Activated T-helper 1 cell treated with Interleukin-2 at 50 U/mL for 16 hours (primary cell): ENCODE results near the gene RCE1.

Experiments used
- DNase-seq: peaks from one replicate; pipeline ENCODE4 v3.0.0-alpha.2; 2020; ENCODE audit warnings: low read depth

The RCE1 gene

DNA sequence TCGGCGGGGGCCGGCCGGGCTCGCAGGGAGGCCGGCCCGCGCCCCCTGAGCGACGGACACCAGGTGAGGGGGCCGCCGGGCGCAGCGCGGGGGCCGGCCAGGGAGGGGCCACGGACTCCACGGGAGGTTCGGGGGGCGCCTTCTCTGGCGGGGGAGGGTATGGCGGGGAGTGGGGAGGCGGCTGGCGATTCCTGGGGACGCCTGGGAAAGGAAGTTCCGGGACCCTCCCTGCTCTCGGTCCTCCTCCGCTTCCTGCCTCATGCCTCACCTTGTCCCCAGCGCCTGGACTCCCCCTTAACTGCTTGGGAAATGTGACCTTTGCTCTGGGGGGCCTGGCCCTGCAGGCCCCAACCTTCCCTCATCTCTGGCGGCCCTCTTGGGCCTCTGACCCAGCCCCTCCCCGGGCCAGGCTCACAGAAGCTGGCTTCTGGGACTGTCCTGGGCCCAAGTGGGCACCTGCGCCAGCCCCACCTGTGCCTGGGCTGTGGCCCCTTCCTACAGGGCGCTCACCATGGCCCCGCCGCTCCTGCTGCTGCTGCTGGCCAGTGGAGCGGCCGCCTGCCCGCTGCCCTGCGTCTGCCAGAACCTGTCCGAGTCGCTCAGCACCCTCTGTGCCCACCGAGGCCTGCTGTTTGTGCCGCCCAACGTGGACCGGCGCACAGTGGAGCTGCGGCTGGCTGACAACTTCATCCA, 14.1 kb downstream of the RCE1 start:
- no peak for DNase-seq

DNA sequence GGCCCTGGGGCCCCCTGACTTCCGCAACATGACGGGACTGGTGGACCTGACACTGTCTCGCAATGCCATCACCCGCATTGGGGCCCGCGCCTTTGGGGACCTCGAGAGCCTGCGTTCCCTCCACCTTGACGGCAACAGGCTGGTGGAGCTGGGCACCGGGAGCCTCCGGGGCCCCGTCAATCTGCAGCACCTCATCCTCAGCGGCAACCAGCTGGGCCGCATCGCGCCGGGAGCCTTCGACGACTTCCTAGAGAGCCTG, 14.6 kb downstream of the RCE1 start:
- DNase-seq: no peak

DNA sequence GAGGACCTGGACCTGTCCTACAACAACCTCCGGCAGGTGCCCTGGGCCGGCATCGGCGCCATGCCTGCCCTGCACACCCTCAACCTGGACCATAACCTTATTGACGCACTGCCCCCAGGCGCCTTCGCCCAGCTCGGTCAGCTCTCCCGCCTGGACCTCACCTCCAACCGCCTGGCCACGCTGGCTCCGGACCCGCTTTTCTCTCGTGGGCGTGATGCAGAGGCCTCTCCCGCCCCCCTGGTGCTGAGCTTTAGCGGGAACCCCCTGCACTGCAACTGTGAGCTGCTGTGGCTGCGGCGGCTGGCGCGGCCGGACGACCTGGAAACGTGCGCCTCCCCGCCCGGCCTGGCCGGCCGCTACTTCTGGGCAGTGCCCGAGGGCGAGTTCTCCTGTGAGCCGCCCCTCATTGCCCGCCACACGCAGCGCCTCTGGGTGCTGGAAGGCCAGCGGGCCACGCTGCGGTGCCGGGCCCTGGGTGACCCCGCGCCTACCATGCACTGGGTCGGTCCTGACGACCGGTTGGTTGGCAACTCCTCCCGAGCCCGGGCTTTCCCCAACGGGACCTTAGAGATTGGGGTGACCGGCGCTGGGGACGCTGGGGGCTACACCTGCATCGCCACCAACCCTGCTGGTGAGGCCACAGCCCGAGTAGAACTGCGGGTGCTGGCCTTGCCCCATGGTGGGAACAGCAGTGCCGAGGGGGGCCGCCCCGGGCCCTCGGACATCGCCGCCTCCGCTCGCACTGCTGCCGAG, 15.1 kb downstream of the RCE1 start:
- no peak for DNase-seq

DNA sequence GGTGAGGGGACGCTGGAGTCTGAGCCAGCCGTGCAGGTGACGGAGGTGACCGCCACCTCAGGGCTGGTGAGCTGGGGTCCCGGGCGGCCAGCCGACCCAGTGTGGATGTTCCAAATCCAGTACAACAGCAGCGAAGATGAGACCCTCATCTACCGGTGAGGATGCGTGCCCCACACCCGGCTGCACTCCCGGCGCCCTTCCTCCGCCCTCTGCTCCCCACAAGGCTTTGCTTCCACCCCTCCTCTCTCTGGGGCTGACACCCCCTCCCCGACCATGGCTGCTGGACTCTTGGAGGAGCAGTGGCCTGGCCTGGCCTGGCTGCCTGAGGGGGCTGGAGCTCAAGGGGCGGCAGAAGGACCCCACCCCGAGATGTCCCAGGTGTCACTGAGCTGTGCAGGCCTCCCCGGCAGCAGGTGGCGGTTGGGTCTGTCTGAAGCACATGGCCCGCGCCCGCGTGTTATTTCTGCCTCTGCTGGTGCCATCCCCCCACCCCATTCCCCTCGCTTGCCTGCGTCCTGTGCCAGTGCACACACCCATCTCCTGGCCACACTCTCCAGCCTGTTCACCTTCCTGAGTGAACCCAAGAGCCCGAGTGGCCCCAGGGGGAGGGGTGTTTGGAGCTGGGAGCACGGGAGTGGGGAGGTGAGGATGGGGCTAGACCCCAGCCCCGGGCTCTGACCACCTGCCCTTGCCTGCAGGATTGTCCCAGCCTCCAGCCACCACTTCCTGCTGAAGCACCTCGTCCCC, 15.9 kb downstream of the RCE1 start:
- DNase-seq: no peak

DNA sequence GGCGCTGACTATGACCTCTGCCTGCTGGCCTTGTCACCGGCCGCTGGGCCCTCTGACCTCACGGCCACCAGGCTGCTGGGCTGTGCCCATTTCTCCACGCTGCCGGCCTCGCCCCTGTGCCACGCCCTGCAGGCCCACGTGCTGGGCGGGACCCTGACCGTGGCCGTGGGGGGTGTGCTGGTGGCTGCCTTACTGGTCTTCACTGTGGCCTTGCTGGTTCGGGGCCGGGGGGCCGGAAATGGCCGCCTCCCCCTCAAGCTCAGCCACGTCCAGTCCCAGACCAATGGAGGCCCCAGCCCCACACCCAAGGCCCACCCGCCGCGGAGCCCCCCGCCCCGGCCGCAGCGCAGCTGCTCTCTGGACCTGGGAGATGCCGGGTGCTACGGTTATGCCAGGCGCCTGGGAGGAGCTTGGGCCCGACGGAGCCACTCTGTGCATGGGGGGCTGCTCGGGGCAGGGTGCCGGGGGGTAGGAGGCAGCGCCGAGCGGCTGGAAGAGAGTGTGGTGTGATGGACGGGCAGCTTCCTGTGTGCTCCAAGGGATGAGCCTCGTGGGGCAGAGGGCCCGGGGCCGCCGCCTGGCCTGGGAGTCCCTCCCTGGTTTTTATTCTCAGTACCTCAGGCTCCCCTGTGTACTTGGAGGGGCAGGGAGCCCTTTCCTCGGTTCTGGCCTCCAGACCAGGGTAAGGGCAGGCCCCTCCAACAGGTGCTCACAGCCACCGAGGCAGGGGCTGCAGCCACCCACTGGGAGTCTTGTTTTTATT, 16.6 kb downstream of the RCE1 start:
- no peak for DNase-seq

DNA sequence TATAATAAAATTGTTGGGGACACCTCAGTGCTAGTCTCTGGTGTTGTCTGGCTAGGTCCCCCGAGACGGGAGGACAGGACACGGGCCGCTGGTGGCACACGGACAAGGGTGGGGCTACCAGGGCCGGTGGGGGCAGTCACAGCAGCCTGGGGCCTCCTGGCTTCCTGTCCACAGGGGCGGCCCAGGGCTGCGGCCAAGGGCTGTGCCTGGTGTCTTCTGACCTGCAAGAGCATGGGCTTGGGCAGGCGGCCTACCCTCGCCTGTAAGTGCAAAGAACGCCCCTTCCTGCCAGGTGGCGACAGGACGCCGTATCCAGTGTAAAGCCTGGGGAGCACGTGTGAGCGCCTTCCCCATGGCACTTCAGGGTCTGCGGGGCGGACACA, 17.2 kb downstream of the RCE1 start:
- no peak for DNase-seq

DNA sequence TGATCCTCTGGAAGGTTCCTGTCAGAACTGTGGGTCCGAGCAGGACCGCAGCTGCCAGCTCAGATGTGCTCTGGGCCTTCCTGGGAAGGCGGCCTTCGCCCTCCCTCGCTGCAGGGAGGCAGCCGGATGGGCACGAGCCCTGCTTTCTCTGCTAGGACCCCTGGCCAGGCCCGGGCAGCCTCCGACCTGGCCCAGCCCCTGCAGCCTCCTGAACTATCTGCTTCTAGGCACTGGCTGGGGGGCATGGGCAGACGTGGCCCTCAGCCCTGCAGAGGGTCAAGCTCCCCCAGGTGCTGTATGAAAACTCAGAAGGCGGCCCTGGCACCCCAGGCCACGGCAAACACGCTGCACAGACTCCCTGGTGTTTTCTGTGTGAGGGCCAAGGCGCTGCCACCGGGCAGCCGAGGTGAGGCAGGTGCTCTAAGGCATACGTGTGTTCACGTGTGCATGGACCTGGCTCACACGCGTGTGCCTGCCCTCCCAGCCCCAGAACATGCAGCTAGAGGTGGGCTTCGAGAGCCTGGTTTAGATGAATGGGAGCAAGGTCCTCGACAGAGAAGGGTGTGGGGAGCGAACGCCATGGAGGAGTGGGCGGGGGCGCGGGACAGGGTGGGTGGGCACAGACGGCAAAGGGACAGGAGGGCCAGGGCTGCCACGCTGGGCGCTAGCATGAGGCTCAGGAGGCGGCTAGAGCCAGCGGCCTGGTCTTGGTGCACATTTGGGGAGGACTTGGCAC, 18.0 kb downstream of the RCE1 start:
- no peak for DNase-seq

DNA sequence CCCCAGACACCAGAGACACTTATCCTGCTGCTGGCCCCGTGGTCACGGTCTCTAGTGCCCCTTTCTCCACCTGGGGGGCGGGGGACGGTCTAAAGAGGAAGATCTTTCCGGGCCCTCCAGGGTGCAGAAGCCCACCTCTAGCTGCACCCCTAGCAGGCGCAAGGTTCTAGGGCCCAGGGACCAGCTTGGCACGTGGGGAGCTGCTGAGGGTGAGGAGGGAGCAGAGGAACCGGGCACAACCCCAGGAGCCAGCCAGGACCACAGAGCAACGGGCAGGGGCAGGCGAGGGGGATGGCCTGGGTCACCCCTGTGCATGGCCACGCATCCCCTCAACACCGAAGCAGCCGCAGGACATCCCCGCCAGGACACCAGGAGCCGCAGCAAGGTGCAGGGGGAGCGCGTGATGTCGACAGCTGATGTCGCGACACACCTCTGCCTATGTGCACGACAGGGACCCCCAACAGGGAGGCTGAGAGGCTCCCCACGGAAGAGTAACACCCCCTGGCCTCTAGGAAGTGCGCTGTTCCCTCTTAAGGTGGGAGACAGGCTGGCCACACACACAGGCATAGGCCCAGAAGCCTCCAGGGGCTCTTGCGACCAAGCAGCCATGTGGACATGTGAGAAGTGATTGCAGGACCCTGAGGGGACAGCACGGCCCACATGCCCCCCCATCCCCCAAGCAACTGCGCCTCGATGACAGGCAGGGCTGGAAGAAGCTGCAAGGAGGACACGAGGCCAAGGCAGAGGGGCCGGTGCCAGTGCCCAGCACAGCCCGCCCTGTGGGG, 18.7 kb downstream of the RCE1 start:
- DNase-seq: no peak

DNA sequence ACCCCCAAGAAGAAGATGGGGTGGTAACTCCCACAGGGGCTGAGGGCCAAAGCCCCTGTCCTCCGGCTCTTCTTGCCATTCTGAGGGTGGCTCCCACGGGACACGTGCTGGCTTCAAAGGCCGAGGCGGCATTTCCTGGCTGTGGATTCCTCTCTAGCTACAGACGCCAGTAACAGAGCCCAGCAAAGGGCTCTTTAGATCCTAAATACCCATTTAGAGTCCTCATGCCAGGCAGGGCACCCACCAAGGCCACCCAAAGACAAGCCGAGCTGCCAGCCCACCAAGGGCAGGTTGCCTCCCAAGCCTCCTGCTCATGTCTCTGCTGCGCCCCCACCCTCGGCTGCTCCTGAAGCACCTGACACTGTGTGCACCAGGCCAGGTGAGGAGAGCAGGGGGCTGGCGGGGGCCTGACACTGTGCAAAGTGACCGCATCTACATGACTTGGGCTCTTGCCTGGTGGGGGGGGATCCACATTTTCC, 19.4 kb downstream of the RCE1 start:
- DNase-seq: no peak

DNA sequence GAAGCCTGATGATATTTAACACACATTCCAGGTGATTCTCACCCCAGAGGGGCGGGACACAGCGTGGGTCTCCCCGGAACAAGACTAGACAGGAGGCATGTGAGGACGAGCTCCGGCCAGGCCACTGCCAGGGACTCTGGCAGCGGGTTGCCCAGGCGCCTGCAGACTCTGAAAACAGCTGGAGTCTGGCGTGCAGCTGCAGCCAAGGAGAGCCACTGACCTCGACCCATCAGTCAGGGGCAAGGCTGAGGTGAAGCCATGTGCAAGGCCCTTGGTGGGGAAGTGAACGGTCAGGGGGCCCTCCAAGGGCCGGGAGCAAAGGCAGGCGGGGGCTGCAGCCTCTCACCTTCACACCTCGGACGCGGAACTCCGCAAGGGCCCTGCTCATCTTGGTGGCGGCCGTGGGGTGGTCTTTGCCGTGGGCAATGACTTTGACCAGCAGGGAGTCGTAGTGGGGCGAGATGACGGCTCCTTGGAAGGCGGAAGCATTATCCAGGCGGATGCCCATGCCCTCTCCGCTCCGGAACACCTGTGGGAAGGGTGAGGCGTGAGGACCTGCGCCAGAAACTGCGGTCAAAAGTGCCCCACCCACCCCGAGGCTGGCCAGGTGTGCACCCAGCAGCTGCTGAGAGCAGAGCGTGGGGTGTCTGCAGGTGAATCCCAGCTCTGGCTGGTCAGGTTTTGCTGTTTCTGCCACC, 20.3 kb downstream of the RCE1 start:
- no peak for DNase-seq

DNA sequence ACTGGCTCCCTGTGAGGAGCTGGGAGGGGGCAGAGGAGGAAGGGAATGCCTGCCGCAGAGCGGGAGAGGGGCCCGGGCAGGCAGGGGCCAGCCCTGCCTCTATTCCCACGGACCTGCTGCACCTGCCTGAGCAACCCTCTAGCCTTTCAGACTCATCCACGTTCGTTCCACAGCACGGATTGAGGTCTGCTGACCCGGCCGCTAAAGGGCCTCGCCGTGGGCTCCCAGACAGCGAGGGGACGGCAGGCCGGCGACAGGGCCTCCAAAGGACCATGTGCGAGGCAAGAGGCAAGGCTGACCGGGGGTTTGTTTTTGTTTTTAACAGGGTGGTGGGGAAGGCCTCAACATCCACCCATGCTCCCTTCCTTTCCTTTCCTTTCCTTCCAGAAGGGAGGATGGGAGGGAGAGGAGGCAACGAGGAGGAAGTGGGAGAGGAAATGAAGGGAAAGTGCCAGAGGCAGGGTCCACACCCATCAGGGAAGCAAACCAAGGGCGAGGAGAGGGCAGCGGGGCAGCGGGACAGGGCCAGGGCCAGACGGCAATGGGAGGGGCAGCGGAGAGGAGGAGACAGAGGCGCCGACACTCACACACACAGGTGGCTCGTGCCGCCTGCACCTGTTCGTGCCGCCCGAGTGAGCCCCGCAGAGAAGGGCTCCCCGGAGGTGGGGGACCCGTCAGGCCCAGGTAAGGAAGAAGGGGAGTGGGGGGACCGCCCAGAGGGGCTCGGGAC, 21.1 kb downstream of the RCE1 start:
- DNase-seq: no peak

DNA sequence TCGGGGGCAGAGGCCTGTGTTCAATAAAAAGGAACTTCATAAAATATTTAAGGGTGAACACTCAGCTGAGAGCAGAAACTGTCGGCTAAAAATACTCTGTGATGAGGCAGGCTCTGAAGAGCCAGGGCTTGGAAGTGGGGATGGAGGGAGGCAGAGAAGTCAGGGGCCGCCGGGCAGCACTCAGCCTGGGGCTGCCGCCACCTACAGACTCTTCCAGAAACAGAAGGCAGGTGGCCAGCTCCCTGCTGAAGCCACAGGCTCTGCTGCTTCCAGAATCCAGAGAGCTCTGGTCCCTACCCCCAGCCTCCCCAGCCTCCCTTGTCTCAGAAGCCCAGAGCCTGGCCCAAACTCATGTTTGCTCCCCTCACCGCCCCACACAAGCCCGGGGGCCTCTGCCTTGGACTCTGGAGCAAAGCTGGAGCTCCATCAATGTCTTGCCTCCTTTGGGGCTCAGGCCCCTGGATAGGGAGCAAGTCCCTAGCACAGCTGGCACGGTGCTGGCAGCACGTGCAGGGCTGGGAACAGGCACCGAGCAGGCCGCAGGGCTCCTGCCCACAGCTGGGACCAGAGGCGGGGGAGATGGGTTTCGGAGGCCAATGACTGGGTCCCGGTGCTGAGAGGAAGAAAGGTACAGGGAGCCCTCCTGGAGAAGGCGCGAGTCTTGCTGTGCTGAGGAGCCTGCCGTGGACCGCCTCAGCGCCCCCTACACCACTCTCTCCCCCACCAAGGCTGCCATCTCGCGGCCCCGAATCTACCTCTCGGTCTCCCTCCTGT, 21.9 kb downstream of the RCE1 start:
- DNase-seq: no peak

DNA sequence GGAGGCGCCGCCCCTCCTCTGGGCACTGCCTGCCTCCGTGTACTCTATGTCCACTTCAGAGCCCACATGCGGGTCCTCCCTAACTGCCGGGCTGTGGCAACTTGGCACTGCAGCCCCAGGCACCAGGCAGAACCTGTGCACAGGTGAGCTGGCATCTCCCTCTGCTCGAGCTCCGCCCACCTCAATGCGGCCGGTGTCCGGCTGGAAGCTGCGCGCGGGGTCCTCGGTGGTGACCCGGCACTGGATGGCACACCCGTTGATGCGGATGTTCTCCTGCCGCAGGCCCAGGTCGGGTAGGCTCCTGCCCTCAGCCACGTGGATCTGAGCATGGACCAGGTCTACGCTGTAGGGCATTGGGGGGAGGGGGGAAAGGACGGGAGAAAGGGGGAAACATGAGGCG, 22.8 kb downstream of the RCE1 start:
- DNase-seq: no peak

DNA sequence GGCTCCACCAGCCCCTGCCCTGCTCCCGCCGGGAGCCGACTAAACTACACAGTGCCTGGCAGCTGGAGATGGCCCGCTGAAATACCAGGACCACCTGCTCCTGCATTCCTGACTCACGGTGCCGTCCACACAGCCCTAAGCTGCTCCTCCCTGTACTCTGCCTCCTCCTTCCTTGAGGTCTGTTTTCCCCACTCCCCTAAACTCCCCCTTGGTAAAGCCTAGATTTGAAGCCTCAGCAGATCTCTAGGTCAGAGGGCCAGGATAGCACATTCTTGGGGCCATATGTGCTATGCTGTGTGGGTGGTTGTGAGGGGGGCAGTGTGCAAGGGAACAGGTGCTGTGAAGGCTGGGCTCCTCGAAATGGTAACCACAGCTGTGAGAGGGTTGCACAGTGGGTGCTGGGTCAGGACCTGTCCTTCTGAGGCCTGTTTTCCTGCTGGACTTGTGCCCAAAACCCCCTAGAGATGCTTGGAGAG, 23.3 kb downstream of the RCE1 start:
- no peak for DNase-seq

DNA sequence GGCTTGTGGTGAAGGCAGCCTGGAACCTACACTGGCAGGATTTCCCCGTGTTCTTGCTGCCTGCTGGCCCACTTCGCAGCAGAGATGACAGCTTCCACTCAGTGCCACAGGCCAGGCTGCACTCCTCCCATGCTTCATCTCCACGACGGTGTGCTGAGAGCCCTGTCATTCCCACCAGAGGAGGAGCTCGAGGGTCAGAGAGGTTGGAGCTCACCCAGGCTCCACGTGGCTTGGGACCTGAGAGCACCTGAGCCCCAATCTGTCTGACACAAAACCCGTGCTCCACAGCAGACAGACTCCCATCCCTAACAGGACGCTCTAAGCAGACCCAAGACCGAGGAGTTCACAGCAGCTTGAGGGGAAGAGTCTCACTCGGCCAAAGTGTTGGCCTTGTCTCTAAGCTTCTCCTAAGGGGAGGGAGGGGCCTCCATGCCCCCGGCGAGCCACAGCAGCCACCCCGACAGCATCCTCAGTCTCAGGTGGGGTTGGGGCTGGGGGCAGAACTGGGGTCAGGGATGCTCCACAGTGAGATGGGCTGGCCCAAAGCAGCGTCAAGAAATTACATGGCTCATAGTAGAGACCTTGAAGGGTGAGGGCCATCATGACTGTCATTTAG, 24.3 kb downstream of the RCE1 start:
- DNase-seq: no peak

DNA sequence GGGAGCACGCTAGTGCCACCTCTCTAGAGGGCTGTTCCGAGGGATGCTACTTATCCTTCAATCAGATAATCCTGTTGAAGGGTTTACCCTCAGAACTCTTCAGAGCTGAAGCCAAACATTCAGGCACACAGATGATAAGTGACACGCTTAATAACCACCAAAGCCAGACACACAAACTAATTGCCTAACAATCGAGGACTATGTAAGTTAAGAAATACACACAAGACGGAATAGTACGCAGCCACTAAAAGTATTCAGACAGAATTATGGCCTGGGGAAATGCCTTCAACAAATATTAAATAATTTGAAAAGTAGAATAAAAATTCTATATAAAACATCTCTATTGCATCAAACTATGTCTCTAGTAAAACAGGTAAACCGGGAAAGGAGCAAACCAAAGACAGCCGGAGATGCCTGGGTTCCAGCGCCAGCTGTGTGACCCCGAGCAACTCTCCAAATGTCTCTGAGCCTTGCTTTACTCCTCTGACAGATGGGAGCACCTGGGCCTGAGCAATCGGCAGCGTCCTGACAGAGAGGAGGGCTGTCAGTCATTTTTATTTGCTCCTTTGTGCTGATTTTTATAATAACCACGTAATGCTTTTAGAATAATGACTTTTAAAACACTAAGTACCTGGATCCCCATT, 25.0 kb downstream of the RCE1 start:
- no peak for DNase-seq

DNA sequence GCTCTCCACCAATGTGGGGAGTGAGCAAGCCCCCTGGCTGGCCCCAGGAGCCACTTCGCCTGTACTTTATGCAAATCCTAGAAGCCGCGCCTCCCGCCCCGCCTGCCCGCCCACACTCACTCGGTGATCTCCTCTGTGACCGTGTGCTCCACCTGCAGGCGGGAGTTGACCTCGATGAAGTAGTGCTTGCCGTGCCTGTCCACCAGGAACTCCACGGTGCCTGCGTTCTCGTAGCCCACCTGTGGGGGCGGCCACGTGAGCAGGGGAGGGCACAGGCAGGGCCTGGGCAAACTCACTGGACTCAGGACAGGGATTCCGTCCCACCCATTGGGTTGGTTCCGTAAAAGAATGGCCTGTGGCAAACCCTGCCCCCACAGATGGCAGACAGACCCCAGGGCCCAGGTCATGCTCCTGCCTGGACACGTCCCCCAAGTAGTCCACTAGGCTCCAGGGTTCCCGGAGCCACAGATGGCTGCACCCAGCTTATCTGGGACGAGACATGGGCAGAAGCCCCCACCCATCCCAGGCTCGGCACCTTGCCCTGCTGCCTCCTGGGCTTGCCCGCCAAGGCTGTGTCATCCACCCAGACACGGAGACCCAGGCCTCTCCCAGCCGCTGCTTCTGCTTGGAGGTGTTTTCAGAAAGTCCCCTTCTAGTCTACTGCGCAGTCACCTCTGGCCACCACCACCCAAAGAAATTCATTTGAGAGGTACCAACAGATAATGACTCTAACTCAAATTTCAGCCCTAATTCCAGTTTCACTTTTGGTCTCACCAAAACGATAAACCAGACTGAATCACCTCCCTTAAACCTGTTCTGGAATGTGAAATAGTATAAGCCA, 25.7 kb downstream of the RCE1 start:
- DNase-seq: peak; percentile 57
